Peyer's patch (tissue), 4 donors: ENCODE measurements around the gene ELOVL7.

Experiments
- POLR2A ChIP-seq, 2 donors: fragments of 450-650 bp; IDR thresholded peaks; one replicate each; pipeline ENCODE4 v1.5.1; 2017; ENCODE audit warnings: antibody characterized with exemption in 2 of 2, mild to moderate bottlenecking in 2 of 2, moderate library complexity in 2 of 2
- TF ChIP-seq, protein P1 (sequence below), 6 experiments: fragments of 450-650 bp in 4 of 6; fragments of 200-600 bp in 2 of 6; sonication (generic) in 1 of 6; IDR thresholded peaks; one replicate each; pipeline ENCODE4 v1.5.1; 2017 to 2019; ENCODE audit warnings: antibody characterized with exemption in 6 of 6, mild to moderate bottlenecking in 3 of 6, moderate library complexity in 1 of 6

DNA sequence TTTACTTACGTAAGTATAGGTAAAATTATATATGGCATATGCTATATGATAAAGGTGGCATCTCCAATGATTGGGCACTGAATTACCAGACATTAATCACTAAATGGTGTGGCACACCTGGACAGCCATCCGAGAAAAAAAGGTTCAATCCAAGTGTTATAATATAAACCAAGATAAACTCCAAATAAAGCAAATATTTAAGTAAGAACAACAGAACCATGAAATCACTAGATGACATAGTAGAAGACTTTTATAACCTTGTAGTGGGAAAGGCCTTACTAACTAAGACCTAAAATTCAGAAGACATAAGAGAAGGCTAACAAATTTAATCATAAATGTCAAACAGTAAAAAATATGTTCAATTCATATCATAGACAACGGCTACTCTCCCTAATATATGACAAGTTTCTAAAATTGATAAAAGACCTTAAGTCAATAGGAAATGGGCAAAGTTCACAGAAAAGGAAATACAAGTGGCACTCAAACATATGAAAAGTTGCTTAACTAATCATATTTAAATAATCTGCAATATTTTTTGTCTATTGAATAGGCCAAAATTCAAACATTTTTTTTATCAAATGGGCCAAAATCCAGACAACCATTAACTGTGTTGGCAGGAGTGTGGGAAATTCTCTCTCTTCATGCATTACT is 55.1 kb downstream of the ELOVL7 start:
- TF ChIP-seq, protein P1, sequence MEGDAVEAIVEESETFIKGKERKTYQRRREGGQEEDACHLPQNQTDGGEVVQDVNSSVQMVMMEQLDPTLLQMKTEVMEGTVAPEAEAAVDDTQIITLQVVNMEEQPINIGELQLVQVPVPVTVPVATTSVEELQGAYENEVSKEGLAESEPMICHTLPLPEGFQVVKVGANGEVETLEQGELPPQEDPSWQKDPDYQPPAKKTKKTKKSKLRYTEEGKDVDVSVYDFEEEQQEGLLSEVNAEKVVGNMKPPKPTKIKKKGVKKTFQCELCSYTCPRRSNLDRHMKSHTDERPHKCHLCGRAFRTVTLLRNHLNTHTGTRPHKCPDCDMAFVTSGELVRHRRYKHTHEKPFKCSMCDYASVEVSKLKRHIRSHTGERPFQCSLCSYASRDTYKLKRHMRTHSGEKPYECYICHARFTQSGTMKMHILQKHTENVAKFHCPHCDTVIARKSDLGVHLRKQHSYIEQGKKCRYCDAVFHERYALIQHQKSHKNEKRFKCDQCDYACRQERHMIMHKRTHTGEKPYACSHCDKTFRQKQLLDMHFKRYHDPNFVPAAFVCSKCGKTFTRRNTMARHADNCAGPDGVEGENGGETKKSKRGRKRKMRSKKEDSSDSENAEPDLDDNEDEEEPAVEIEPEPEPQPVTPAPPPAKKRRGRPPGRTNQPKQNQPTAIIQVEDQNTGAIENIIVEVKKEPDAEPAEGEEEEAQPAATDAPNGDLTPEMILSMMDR (IDR thresholded peaks at IDR 0.05): no peak
- TF ChIP-seq POLR2A (IDR thresholded peaks at IDR 0.05): no peak
